Upper lobe of right lung (tissue), 1 donor: ENCODE results near the gene EEF2K. TPM values are rescaled to one million over a fixed set of nuclear protein-coding genes. Genes with fewer than 3 reads are reported as not detected.

Source experiments
- ATAC-seq: fragments of 200-7000 bp; cut with Tn5 transposase; one replicate; pipeline ENCODE4 v1.9.1; 2020; ENCODE audit warnings: mild to moderate bottlenecking, moderate library complexity
- DNase-seq: peaks from one replicate; pipeline ENCODE4 v3.0.0-alpha.2; 2020
- H3K27ac ChIP-seq: fragments of 200-600 bp; one replicate; pipeline ENCODE4 v1.8.0; 2022
- H3K27me3 ChIP-seq: fragments of 200-600 bp; one replicate; pipeline ENCODE4 v1.8.0; 2022; ENCODE audit warnings: mild to moderate bottlenecking
- H3K36me3 ChIP-seq: fragments of 200-600 bp; one replicate; pipeline ENCODE4 v1.8.0; 2022
- H3K4me1 ChIP-seq: fragments of 200-600 bp; one replicate; pipeline ENCODE4 v1.8.0; 2022
- H3K4me3 ChIP-seq: fragments of 200-600 bp; one replicate; pipeline ENCODE4 v1.8.0; 2022; ENCODE audit warnings: mild to moderate bottlenecking
- H3K9me3 ChIP-seq: fragments of 200-600 bp; one replicate; pipeline ENCODE4 v1.8.0; 2022
- CTCF ChIP-seq: fragments of 200-600 bp; IDR thresholded peaks from one replicate; pipeline ENCODE4 v1.8.0; 2022; ENCODE audit warnings: antibody characterized with exemption
- intact Hi-C: fragments of 100-400 bp; cut with DNase I; formaldehyde crosslinking; loops from one replicate; pipeline ENCODE4 v1.11.0; 2022
- total RNA-seq: library from RNA; stranded (reverse); fragmentation: NEBNext Ultra II Directional; extraction: Animal tissue kit (Norgen Biotek cat#: 25700); gene quantifications from one replicate; pipeline ENCODE4 v1.2.1, GENCODE V29; 2021
- donor health status: DM: no; HTN: yes; CAD: no; lungs with severe emphysema.

EEF2K gene
- total RNA-seq, 1 donor from 2014 or later: 34.9 TPM

- DNase-seq: no peak
- no peaks in the 10 kb centered on the region for H3K9me3 ChIP-seq
- no peak for TF ChIP-seq CTCF
- intact Hi-C loops: loop anchor here (5.0 kb wide), 1 partner anchor 81 kb away; no protein-coding TSS in a partner anchor
- H3K27me3 ChIP-seq: no peaks in the 10 kb centered on the region
- H3K27ac ChIP-seq: peak overlapping the region; percentile 14
- H3K36me3 ChIP-seq: peaks cover 13% of the 10 kb centered on the region
- no peak overlapping the region for H3K4me3 ChIP-seq
- no peak for ATAC-seq
- H3K4me1 ChIP-seq: peaks cover 34% of the 10 kb centered on the region
Observed at GRCh38 chr16:22210854-22211253, 4.8 kb downstream of the EEF2K start.

- Histone ChIP-seq H3K27ac (no peak overlapping the region), H3K4me1 (peaks cover 34% of the 10 kb centered on the region), H3K4me3 (no peak overlapping the region), H3K9me3 (no peaks in the 10 kb centered on the region), H3K27me3 (no peaks in the 10 kb centered on the region), H3K36me3 (peaks cover 13% of the 10 kb centered on the region)
- intact Hi-C loops: loop anchor here (5.0 kb wide), 1 partner anchor 79 kb away; no protein-coding TSS in a partner anchor
- DNase-seq: no peak
- ATAC-seq: no peak
- TF ChIP-seq CTCF: no peak
Observed at GRCh38 chr16:22213236-22213635, 7.2 kb downstream of the EEF2K start.

GRCh38 chr16:22213801-22214200 lies 7.7 kb downstream of the EEF2K start:
- Histone ChIP-seq H3K27ac (no peak overlapping the region), H3K4me3 (no peak overlapping the region), H3K36me3 (peaks cover 13% of the 10 kb centered on the region), H3K9me3 (no peaks in the 10 kb centered on the region), H3K4me1 (peaks cover 28% of the 10 kb centered on the region), H3K27me3 (no peaks in the 10 kb centered on the region)
- no peak for TF ChIP-seq CTCF
- intact Hi-C loops: loop anchor here (5.0 kb wide), 1 partner anchor 78 kb away; no protein-coding TSS in a partner anchor
- ATAC-seq: no peak
- no peak for DNase-seq

- TF ChIP-seq CTCF: no peak
- no peaks in the 10 kb centered on the region for H3K27me3 ChIP-seq
- intact Hi-C loops: loop anchor here (5.0 kb wide), 1 partner anchor 78 kb away; no protein-coding TSS in a partner anchor
- peaks cover 13% of the 10 kb centered on the region for H3K36me3 ChIP-seq
- no peaks in the 10 kb centered on the region for H3K9me3 ChIP-seq
- peaks cover 24% of the 10 kb centered on the region for H3K4me1 ChIP-seq
- no peak overlapping the region for H3K4me3 ChIP-seq
- no peak for ATAC-seq
- no peak overlapping the region for H3K27ac ChIP-seq
- DNase-seq: no peak
Observed at GRCh38 chr16:22214402-22214801, 8.3 kb downstream of the EEF2K start.

GRCh38 chr16:22214889-22215288 lies 8.8 kb downstream of the EEF2K start:
- TF ChIP-seq CTCF: no peak
- intact Hi-C loops: loop anchor here (5.0 kb wide), 1 partner anchor 77 kb away; no protein-coding TSS in a partner anchor

More at GRCh38 chr16:22214889-22215288, 8.8 kb downstream of the EEF2K start:
- H3K9me3 ChIP-seq: no peaks in the 10 kb centered on the region
- peaks cover 29% of the 10 kb centered on the region for H3K4me1 ChIP-seq
- H3K27ac ChIP-seq: no peak overlapping the region
- no peak overlapping the region for H3K4me3 ChIP-seq
- ATAC-seq (no peak), DNase-seq (no peak)
- no peaks in the 10 kb centered on the region for H3K27me3 ChIP-seq
- H3K36me3 ChIP-seq: peaks cover 13% of the 10 kb centered on the region
